DOHH2 (cell line): ENCODE measurements around the gene MKS1.

Source experiments
- H3F3A ChIP-seq: fragments of 200-600 bp; sonication (generic), shearing (Covaris generic); 2 replicates; pipeline ENCODE4 v1.6.0; 2016; ENCODE audit warnings: antibody characterized with exemption, mild to moderate bottlenecking; ENCODE audit not compliant: control insufficient read depth, insufficient read depth
- H3K27ac ChIP-seq: fragments of 200-600 bp; sonication (generic); 2 replicates; pipeline ENCODE4 v1.5.1; 2014; ENCODE audit warnings: low read depth, mild to moderate bottlenecking, low read length, moderate library complexity
- H3K27me3 ChIP-seq: fragments of 200-600 bp; sonication (generic); 2 replicates; pipeline ENCODE4 v1.6.1; 2014; ENCODE audit warnings: mild to moderate bottlenecking, low read length, mixed read lengths; ENCODE audit not compliant: control insufficient read depth
- H3K36me3 ChIP-seq: fragments of 200-600 bp; sonication (generic); 2 replicates; pipeline ENCODE4 v1.6.1; 2014; ENCODE audit warnings: mild to moderate bottlenecking, low read length, moderate library complexity, mixed read lengths; ENCODE audit not compliant: control insufficient read depth
- H3K4me1 ChIP-seq: fragments of 200-600 bp; sonication (generic); 2 replicates; pipeline ENCODE4 v1.6.1; 2014; ENCODE audit warnings: mild to moderate bottlenecking, low read length, mixed read lengths; ENCODE audit not compliant: control insufficient read depth
- H3K4me2 ChIP-seq: fragments of 200-600 bp; sonication (generic); 2 replicates; pipeline ENCODE4 v1.6.0; 2014; ENCODE audit warnings: mild to moderate bottlenecking, low read length, moderate library complexity
- H3K4me3 ChIP-seq: fragments of 200-600 bp; sonication (generic); 2 replicates; pipeline ENCODE4 v1.5.1; 2014; ENCODE audit warnings: mild to moderate bottlenecking, low read length, mixed read lengths
- H3K79me2 ChIP-seq: fragments of 200-600 bp; sonication (generic); 2 replicates; pipeline ENCODE4 v1.6.1; 2014; ENCODE audit warnings: mild to moderate bottlenecking, low read length, mixed read lengths; ENCODE audit not compliant: control insufficient read depth
- H3K9me2 ChIP-seq: fragments of 200-600 bp; sonication (generic); replicated peaks from 2 replicates; pipeline ENCODE4 v1.6.1; 2014; ENCODE audit warnings: mild to moderate bottlenecking, low read length, mixed read lengths; ENCODE audit not compliant: control insufficient read depth
- H3K9me3 ChIP-seq: fragments of 200-600 bp; sonication (generic); 2 replicates; pipeline ENCODE4 v1.6.1; 2014; ENCODE audit warnings: antibody characterized with exemption, low read length, mixed read lengths; ENCODE audit not compliant: control insufficient read depth, insufficient read depth
- H4K20me1 ChIP-seq: fragments of 200-600 bp; sonication (generic); 2 replicates; pipeline ENCODE4 v1.6.0; 2014; ENCODE audit warnings: low read depth, mild to moderate bottlenecking, antibody characterized with exemption, low read length, moderate library complexity; ENCODE audit not compliant: control insufficient read depth, insufficient read depth
- CTCF ChIP-seq: fragments of 200-600 bp; sonication (generic); IDR thresholded peaks from one replicate; pipeline ENCODE4 v1.5.1; 2014; ENCODE audit warnings: antibody characterized with exemption, mild to moderate bottlenecking, low read depth, low read length; ENCODE audit not compliant: poor library complexity, severe bottlenecking
- EZH2phosphoT487 ChIP-seq: fragments of 200-600 bp; sonication (generic); IDR thresholded peaks from 2 replicates; pipeline ENCODE4 v1.6.1; 2017; ENCODE audit warnings: borderline replicate concordance, mild to moderate bottlenecking, antibody characterized with exemption, low read length, moderate library complexity, mixed read lengths

MKS1 gene

GRCh38 chr17:58156839-58157803 lies 61.9 kb downstream of the MKS1 start:
- H3K4me1 ChIP-seq: no peaks in the 10 kb centered on the region
- H3K36me3 ChIP-seq: no peaks in the 10 kb centered on the region
- H3K4me2 ChIP-seq: no peak overlapping the region
- TF ChIP-seq CTCF (no peak), EZH2phosphoT487 (no peak)
- no peaks in the 10 kb centered on the region for H3K79me2 ChIP-seq
- no peaks in the 10 kb centered on the region for H3K9me2 ChIP-seq
- H3K27ac ChIP-seq: no peak overlapping the region
- peaks cover 32% of the 10 kb centered on the region for H3K27me3 ChIP-seq
- H3F3A ChIP-seq: no peaks in the 10 kb centered on the region
- H3K4me3 ChIP-seq: no peak overlapping the region
- no peaks in the 10 kb centered on the region for H4K20me1 ChIP-seq
- no peaks in the 10 kb centered on the region for H3K9me3 ChIP-seq
